Measurements from ENCODE around the gene ROR1. TPM values are rescaled to one million over a fixed set of nuclear protein-coding genes. Genes with fewer than 3 reads are reported as not detected.
"Not testable (repeated sequence)": the region's sequence is repeated elsewhere in the genome, so short reads cannot be mapped to it uniquely, and the experiment has no call there.

The ROR1 gene
- total RNA-seq, 1 donor from 2014 or later, result 13.1 TPM

DNA sequence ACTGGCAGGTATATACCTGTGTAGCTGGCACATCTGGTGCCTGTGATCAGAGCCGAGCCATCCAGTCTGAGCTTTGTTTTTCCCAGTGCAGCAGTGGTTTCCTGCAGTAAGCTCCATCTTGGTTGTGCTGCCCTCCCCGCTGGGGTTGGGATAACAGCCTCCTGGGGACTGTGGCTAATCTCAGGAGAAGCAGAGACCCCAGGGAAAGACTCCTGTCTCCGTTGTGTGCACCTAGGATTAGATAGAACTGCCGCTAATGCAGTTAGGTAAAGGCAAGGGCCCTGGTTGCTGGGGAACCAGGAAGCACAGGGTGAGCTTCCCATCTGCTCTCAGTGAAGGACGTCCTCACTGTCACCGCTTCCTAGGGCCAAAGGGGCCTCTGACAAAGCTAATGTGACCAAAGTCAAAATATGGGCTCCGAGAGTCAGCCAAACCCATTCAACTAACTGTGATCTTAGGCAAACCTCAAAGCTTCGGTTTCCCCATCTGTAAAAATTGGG lies 20.0 kb downstream of the ROR1 start:
- DNase-seq (ENCODE audit: low spot score), result no peak

DNA sequence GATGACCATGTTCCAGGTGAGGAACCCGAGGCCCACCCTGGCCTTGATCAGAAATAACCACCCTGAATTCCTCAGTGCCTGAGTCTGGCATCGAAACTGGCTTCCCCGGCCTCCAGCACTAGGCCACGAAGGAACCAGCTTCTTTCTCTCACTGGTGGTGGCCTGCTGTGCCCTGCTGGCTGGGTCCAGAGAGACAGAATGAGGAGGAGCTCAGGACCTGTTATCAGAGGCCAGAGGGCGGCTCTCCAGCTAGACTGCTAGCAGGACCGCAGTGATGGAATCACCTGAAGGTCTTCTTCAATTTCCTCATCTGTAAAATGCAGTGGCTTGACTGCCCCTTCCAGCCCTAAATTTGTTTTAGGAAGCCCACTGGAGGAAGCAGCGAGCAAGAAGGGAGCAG lies 20.5 kb downstream of the ROR1 start:
- no peak for DNase-seq (ENCODE audit: low spot score)

DNA sequence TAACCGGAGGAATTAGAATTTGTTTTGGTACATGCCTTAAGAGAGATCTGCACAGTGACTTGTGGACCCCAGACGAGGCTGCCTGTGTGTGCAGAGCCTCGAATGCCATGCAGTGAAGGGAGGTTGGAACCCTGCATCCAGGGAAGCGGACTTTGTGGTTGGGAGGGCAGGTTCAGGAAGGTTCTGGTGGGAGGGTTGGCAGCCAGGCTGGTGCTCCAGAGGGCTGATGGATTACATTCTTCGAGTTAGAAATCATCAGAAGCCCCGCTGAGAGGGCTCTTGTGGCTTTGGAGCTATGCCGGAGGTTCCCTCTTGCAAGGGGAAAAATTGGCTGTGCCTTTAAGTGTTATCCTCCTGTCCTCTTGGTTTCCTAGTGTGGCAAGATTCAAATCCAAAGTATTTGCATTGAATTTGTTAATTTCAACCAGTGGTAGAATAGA lies 21.1 kb downstream of the ROR1 start:
- DNase-seq (ENCODE audit: low spot score), result no peak

DNA sequence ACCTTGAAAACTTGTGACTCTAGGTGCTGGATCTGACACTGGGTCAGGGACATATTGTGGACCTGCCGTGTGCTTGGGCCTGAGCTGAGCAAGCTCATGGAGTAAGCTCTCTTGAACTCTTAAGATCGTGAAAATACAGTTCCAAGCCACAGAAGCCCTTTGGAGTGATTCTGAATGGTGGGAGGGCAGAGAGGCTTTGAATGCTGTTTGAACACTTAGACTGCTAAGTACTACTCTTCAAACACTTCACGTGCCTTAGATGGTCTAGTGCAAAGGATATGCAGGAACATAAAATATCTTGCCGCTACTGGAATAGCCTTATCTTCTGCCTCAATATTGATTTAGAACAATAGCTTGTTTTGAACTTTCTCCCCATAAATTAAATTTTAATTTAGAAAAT lies 21.6 kb downstream of the ROR1 start:
- no peak for DNase-seq (ENCODE audit: low spot score)

DNA sequence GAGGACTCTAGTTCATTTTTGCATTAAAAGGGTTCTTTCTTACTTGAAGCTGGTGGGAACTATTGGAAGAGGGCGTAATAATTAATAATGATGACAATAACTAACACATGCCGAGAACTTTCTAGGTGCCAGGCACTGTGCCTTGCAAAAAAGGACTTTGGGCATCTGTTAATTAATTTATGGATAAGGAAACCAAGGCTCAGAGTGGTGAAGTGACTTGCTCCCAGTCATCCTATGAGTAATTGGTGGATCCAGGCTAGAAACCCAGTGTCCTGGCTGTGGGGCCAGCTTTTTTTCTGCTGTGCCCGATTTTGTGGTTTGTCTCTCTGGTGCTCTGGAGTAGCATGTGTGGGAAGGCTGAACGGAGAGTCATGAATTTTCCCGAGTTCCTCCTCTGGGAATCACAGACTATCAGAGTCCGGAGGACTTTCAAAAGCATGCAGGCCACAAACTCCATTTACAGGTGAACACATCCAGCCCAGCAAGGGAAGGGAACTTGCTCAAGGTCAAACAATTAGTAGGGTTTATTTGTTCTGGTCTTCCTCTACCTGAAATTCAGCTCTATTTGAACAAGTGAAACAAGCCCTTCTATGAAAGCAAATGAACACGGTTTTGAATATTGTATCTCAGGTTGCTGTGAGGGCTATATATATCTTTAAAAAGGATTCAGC lies 23.4 kb downstream of the ROR1 start:
- DNase-seq (ENCODE audit: low spot score), result no peak

DNA sequence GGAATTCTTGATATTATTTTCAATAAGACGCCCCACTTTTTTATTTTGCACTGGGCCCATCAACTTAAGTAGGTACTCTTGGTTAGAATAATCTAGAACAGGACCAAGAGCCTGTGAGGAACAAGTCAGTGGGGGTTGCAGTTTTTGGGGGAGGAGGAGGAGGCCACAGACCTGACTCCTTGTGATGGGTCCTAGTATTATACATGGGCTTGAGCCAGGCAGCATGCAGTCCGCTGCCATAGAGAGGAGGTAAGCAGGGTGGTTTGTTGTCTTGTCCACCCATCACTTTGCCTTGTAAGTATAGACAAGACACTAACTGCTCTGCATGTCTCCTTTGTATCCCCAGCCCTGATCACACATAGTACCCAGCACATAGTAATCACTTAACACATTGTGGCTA lies 24.5 kb downstream of the ROR1 start:
- DNase-seq (ENCODE audit: low spot score), result no peak

DNA sequence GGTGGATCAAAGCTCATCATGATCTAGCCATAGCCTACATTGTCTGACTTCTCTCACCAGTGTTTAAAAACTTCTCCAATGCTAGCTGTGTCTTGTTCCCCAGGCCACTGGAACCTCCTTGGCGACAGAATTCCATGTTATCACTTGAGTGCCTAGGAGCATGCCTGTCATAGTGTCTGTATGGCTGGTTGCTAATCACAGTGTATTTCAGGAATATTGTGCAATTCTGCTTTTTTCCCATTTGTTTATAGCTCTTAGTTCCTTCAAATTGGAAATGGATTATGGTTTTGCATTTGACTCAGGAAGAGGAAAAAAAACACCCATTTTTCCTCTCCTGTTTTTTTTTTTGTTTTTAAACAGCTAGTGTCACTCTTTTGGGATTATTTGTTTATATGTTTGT lies 25.5 kb downstream of the ROR1 start:
- DNase-seq (ENCODE audit: low spot score), result no peak

DNA sequence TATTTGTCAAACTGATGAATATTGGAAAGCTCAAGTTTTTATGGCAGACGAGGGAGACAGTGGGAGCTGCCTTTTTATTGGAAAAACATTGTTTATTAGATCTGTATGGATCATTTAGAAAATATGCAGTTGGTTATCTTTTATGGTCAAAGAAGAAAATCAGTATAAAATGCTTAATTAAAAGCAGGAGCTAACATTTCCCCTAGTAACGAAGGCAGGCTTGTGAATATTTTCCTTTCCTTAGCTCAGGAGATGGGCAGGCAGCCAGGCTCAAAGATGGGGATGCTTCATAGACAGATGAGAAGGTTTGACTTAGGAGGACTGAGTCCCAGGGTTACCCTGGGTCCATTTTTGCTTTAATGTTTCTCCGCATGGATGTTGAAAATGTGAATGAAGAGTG lies 26.0 kb downstream of the ROR1 start:
- no peak for DNase-seq (ENCODE audit: low spot score)

DNA sequence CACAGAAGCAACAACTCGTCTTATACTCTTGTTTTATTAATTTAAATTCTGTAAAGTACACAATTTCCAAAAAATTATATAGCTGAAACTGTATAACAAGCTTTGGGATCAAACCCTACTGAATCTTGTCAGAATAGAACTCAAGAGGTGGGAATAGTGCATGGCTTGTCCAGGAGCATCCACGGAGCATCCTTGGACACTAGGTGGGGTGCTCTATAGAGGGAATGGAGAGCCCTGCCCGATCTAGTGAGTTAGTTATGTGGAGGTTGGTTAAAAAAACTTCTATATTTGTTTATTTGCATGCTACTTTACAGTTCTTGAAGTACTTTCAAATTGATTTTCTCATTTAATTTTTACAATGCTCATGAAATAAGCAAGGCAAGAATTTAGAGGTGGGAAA lies 28.3 kb downstream of the ROR1 start:
- DNase-seq (ENCODE audit: low spot score), result no peak

DNA sequence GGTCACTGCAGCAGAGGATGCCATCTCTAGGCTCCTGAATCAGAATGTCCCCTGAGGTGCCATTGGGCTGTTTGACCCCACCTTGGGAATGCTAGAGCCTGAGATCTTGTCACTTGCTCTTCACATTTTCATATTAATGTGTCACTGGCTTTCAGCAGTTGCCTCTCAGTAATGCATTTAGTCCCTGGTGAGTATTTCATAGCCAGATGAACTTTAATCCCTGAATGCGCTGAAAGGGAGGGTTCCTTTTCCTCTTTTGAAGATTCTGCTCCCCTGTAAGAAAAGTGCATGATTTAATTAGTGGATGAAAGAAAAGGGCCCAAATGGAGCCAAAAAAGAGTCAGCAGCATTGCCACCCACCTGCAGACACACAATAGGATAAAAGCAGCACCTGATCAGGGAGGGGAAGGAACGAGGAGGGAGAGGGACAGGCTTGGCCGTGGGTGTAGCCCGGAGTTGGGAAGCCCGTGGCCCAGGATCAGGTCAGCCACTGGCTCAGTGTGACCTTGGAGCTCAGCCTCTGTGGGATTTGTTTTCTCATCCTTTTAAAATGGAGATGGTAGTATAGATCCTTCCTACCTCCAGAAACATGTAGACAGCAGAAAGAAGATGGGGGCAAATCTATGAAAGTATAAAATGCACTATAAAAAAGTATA lies 31.1 kb downstream of the ROR1 start:
- DNase-seq (ENCODE audit: low spot score), result no peak

DNA sequence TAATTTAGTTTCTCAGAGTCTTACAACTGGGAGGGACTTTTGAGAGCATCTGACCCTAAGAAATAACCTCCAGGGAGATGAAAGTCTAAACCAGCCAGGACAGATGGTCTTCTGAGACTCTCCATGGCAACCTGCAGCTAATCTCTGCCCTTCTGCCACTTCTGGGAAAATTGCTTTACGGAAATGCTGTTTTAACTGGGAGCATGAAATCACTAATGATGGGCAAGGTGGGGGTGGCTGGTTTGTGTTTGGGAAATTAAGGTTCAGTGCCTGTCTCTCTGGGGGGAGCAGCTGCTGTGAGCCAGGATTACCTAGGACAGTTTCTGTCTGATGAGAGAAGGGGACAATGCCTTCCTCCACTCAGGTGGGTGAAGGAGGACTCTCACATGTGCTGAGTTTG lies 33.2 kb downstream of the ROR1 start:
- DNase-seq (ENCODE audit: low spot score), result no peak

DNA sequence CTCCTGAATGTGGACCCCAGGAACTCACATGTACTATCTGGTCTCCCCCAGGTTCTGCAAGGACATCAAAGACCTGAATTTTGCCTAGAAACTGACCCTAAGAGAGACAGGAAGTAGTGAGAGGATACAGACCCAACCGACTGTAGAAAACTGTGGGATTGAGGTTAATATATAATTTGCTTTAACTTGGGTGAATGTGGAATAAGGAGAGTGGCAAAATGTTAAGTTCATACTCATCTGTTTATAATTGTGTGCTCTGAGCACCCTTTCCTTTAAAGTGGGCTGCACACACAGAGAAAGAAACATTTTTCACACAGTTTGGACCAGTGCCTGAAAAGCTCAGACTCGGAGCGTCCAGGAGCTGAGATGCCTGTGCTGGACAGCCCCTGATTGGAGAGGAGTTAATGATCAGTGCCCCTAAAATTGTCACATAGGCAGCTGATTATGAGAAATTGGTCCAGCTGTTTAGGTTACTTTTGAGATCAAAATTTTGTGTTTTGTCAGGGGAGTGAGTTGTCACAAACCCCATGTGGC lies 37.2 kb downstream of the ROR1 start:
- DNase-seq (ENCODE audit: low spot score), result no peak

DNA sequence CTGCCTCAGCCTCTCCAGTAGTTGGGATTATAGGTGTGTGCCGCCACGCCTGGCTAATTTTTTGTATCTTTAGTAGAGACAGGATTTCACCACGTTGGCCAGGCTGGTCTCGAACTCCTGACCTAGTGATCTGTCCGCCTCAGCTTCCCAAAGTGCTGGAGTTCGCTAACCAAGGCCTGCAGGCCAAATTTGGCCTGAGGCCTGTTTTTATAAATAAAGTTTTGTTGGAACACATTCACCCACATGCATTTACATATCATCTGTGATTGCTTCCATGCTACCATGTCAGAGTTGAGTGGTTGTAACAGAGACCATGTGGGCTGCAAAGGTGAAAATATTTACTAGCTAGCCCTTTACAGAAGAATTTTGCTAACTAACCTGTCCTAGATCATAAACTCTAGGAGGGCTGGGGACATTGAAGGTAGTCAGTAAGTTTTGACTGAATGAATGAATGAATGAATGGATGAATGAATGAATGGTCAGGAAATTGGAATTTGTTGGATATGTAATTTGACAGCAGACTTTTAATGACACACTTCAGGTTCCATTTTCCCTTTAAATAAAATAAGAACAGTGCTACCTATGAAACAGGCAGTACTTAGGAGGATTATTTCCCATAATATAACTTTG lies 38.4 kb downstream of the ROR1 start:
- no peak for DNase-seq (ENCODE audit: low spot score)

DNA sequence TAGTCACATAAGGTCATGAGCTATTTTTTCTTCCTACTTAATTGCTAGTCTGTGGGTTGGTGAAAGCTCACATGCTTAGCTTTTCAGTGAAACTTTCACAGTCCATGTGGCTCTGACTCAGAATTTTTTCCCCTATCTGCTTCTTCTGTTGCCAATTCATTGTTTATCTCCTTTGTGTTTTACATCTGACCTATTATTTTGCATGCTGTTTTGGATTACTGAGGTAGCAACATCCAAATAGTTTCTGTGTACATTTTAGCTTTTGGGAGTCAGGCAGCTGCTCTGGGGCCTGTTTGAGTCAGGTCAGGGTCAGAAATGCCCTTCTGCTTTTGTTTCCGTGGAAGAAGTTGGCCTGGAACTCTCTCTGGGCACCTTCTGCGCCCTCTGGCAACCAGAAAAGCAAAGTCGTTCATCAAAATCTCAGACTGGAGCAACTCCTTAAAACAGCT lies 40.0 kb downstream of the ROR1 start:
- DNase-seq (ENCODE audit: low spot score), result no peak

DNA sequence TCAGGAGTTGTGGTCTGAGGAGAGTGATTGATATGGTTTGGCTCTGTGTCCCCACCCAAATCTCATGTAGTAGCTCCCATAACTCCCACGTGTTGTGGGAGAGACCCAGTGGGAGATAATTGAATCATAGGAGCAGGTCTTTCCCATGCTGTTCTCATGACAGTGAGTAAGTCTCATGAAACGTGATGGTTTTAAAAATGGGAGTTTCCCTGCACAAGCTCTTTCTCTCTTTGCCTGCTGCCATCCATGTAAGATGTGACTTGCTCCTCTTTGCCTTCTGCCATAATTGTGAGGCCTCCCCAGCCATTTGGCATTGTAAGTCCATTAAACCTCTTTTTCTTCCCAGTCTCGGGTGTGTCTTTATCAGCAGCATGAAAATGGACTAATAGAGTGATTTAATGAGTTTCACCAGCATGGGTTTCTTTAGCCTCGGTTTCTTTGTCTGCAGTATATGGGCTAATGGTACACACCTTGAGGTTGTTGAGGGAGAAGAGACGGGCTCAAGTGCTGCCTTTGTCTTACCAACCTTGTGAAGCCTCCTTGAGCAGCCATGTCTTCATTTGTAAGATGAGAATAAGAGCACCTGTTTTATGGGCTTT lies 42.5 kb downstream of the ROR1 start:
- not testable (repeated sequence) for DNase-seq (ENCODE audit: low spot score)

DNA sequence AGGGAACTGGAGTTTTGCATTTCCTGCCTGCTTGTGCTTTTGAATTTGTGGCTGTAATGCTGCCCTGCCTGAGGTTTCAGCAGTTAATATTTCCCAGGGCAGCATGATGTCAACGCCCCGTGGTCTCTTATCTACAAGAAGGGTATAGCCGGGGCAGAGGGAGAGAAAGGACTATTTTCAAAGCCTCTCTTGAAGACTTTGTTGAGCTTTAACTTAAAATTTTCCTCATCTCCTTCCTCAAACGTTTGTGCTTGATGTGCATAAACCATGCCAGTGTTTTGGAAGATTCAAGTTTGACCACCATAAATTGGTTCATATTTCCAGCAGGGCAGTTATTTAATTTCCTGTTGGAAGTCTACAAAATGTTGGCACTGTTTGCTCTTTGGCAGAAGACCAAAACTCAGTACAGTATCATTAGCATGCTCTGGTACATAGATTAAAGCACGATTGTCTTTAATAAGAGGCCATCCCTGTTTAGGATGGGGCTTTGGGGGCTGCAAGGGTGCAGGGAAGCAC lies 43.4 kb downstream of the ROR1 start:
- peak; percentile 53 for DNase-seq (ENCODE audit: low spot score)

DNA sequence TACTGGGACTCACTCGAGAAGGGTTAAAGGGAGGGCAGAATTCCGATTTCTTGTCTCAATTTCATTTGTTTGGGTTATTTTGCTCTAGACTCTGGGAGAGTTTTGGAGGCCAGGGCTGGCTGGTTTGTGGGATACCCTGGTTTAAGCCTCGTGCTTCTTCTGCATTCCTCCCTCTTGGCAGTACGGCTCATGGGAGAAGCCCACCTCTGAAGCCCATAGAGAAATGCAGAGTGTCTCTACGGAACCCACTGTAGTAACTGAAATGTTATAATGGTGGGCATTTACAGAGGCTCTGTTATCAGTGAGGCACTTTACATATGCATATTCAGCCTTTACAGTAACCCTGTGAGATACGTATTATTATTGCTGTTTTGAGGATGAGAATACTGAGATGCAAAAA lies 43.9 kb downstream of the ROR1 start:
- DNase-seq (ENCODE audit: low spot score), result no peak

DNA sequence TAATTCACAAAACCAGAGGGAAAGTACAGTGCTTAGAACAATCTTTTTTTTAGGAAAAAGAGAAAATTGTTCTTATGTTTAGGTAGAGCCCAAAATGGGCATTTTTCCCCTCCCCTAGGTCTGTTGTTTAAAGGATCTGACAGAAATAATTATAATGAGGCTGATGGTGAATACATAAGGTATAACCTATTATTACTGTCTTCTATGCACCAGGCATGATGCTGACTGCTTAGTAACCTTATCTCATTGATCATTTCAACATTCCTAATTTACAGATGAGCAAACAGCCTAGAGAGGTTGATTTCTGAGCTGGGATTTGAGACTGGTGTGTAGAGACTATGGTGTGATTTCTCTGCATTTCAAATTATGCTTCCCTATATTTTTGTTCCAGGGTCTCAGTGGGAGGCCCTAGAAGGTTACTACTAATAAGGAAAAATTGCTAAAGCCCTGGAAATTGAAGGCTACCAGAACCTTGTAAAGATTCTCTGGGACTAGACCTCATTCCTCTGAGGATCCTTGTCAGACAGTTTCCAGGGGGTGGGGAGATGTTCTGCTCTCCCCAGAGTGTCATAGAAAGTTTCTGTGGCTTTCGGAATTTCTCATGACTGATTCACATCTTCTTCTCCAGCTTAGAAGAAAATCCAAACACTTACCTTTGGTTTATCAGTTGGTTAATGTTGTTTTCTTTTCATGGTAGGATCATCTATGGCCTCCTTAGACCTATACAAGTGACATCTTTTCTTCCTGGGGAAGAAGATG lies 44.9 kb downstream of the ROR1 start:
- no peak for DNase-seq (ENCODE audit: low spot score)

DNA sequence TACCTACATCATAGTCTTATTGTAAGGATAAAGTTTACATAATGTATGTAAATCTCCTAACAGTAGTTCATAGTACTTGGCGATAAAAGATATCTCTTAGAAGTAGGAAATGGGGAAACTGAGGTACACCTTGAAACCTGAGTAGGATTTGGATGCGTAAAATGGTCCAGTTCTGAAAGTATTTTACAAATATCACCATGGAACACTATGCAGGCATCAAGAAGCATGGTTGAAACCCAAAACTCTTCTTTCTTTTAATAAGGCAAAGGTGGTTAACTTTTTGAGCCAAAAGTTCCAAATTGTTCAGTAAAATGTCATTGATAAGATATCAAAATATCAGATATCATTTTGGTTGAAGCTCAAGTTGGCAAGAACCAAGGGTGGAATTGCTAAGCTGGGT lies 46.0 kb downstream of the ROR1 start:
- DNase-seq (ENCODE audit: low spot score), result no peak

DNA sequence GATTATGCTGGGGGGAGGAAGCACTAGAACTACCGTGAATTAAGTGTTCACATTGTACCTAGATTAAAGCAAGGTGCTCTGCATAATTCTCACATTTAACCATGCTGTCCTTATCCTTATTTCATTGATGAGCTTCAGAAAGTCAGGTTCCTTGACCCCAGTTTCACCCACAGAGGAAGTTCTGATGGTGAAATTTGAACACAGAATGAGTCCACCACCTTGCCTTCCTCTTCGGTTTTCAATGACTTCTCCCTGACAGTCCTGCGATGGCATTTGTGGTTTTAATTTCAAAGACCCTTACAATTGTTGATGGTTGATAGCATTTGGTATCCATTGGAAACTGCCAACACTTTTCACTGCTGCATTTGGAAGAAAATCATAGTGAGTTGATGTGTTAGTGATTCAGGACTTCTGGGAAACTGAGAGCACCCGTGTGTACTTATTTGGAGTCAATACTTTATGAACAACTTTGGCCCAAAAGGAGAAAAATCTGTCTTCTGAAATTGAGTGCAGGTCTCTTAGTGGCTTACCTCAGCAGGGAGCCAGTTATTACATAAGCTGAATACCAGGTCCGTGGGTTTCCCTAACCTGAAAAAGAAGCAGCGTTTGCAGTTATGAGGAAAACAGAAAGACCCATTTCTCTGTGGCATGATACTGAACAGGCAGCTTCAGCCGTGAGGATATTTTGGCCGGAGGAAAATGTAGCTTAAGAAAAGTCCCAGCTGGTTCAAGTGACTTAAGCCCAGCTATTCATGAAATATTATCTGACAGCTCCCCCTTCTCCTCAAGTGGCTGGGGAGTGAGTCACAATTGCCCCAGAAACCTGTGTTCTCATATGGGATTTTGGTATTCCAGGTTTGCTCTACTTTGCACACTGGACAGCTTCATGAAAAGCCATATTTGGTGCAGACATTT lies 47.5 kb downstream of the ROR1 start:
- no peak for DNase-seq (ENCODE audit: low spot score)
